SHP77 (cell line): Measurements from ENCODE around the gene ACLY.
A peak's percentile ranks its signal among the peaks of the same experiment; 100 is the strongest.
"Not testable (repeated sequence)": the region's sequence is repeated elsewhere in the genome, so short reads cannot be mapped to it uniquely, and the experiment has no call there.

ENCODE experiments used
- DNase-seq, 2 experiments: peaks; one replicate each; lab custom pipeline; 2025; lab: John Stamatoyannopoulos, UW

The ACLY gene

GRCh38 chr17:41912925-41913324, 5.8 kb downstream of the ACLY start:
- DNase-seq = no peak

- DNase-seq = no peak
Observed at GRCh38 chr17:41910701-41911391, 7.9 kb downstream of the ACLY start.

- no peak for DNase-seq
Observed at GRCh38 chr17:41909088-41909487, 9.7 kb downstream of the ACLY start.

- no peak for DNase-seq
Observed at GRCh38 chr17:41907633-41908539, 10.9 kb downstream of the ACLY start.

GRCh38 chr17:41907185-41907556, 11.6 kb downstream of the ACLY start:
- DNase-seq = no peak

- DNase-seq = no peak
Observed at GRCh38 chr17:41906465-41907184, 12.1 kb downstream of the ACLY start.

- no peak for DNase-seq
Observed at GRCh38 chr17:41905172-41905571, 13.6 kb downstream of the ACLY start.

GRCh38 chr17:41904242-41904841, 14.4 kb downstream of the ACLY start:
- DNase-seq = no peak

- DNase-seq = no peak
Observed at GRCh38 chr17:41901646-41902045, 17.1 kb downstream of the ACLY start.

- DNase-seq = no peak
Observed at GRCh38 chr17:41896726-41897125, 22.0 kb downstream of the ACLY start.

GRCh38 chr17:41895617-41896016, 23.1 kb downstream of the ACLY start:
- no peak for DNase-seq

GRCh38 chr17:41894791-41895331, 23.9 kb downstream of the ACLY start:
- no peak for DNase-seq

GRCh38 chr17:41893384-41893783, 25.4 kb downstream of the ACLY start:
- no peak for DNase-seq

GRCh38 chr17:41892021-41892376, 26.8 kb downstream of the ACLY start:
- DNase-seq = no peak

GRCh38 chr17:41891135-41892020, 27.4 kb downstream of the ACLY start:
- DNase-seq = no peak

- DNase-seq = no peak
Observed at GRCh38 chr17:41888332-41888965, 30.3 kb downstream of the ACLY start.

GRCh38 chr17:41885733-41886132, 33.0 kb downstream of the ACLY start:
- DNase-seq = peak in 1 of 2 experiments; percentile 0

- no peak for DNase-seq
Observed at GRCh38 chr17:41882756-41883155, 36.0 kb downstream of the ACLY start.

- DNase-seq = no peak
Observed at GRCh38 chr17:41880130-41880529, 38.6 kb downstream of the ACLY start.

GRCh38 chr17:41874293-41874670, 44.5 kb downstream of the ACLY start:
- not testable (repeated sequence) for DNase-seq
